Upper lobe of right lung (tissue), 1 donor: ENCODE measurements around the gene TMX4. TPM values are rescaled to one million over a fixed set of nuclear protein-coding genes. Genes with fewer than 3 reads are reported as not detected.
"Not testable (repeated sequence)": the region's sequence is repeated elsewhere in the genome, so short reads cannot be mapped to it uniquely, and the experiment has no call there.

Experiments
- ATAC-seq: fragments of 200-7000 bp; cut with Tn5 transposase; one replicate; pipeline ENCODE4 v1.9.1; 2020; ENCODE audit warnings: mild to moderate bottlenecking, moderate library complexity
- DNase-seq: peaks from one replicate; pipeline ENCODE4 v3.0.0-alpha.2; 2020
- H3K27ac ChIP-seq: fragments of 200-600 bp; one replicate; pipeline ENCODE4 v1.8.0; 2022
- H3K27me3 ChIP-seq: fragments of 200-600 bp; one replicate; pipeline ENCODE4 v1.8.0; 2022; ENCODE audit warnings: mild to moderate bottlenecking
- H3K36me3 ChIP-seq: fragments of 200-600 bp; one replicate; pipeline ENCODE4 v1.8.0; 2022
- H3K4me1 ChIP-seq: fragments of 200-600 bp; one replicate; pipeline ENCODE4 v1.8.0; 2022
- H3K4me3 ChIP-seq: fragments of 200-600 bp; one replicate; pipeline ENCODE4 v1.8.0; 2022; ENCODE audit warnings: mild to moderate bottlenecking
- H3K9me3 ChIP-seq: fragments of 200-600 bp; one replicate; pipeline ENCODE4 v1.8.0; 2022
- intact Hi-C: fragments of 100-400 bp; cut with DNase I; formaldehyde crosslinking; loops from one replicate; pipeline ENCODE4 v1.11.0; 2022
- total RNA-seq: library from RNA; stranded (reverse); fragmentation: NEBNext Ultra II Directional; extraction: Animal tissue kit (Norgen Biotek cat#: 25700); gene quantifications from one replicate; pipeline ENCODE4 v1.2.1, GENCODE V29; 2021
- TF ChIP-seq, protein P1 (sequence below): fragments of 200-600 bp; IDR thresholded peaks from one replicate; pipeline ENCODE4 v1.8.0; 2022; ENCODE audit warnings: antibody characterized with exemption
- donor health status: DM: no; HTN: yes; CAD: no; lungs with severe emphysema.

Gene TMX4
- total RNA-seq, 1 donor from 2014 or later, result 45.0 TPM

DNA sequence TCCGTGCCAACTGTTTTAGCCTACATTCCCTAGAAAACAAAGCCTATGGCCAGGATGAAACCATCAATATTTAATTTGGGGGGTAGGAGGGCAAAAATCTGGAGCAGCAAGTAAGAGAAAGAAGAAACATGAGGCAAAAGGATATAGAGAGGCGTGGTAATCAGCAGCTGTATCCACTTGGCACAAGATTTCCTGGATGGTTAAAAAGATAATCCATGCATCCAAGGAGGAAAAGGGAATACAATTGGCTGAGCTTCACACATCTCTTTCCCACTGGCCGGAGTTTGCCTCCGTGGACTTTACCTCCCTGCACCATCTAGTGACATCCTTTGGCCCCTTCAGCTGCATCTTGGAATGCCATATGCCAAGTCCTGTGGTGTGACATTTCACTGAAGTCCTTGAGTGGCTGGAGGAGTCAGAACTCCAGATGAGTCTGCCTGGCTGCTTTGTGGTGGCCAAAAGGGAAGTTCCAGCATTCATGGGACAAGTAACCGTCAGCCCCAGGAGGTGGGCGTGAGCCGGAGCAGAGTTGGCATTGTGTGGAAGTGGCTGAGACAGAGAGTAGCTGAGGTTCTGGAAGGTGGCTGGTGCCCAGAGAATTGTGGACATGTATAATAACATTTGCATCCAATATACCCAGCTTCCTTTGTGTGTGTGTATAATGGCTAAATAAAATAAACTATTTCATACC is 13.7 kb upstream of the TMX4 start:
- intact Hi-C loops, result no loop called here
- Histone ChIP-seq H3K9me3 (no peaks in the 10 kb centered on the region), H3K4me1 (no peaks in the 10 kb centered on the region), H3K4me3 (no peak overlapping the region), H3K36me3 (no peaks in the 10 kb centered on the region), H3K27me3 (no peaks in the 10 kb centered on the region), H3K27ac (no peak overlapping the region)
- ATAC-seq, result peak; percentile 86
- TF ChIP-seq, protein P1, sequence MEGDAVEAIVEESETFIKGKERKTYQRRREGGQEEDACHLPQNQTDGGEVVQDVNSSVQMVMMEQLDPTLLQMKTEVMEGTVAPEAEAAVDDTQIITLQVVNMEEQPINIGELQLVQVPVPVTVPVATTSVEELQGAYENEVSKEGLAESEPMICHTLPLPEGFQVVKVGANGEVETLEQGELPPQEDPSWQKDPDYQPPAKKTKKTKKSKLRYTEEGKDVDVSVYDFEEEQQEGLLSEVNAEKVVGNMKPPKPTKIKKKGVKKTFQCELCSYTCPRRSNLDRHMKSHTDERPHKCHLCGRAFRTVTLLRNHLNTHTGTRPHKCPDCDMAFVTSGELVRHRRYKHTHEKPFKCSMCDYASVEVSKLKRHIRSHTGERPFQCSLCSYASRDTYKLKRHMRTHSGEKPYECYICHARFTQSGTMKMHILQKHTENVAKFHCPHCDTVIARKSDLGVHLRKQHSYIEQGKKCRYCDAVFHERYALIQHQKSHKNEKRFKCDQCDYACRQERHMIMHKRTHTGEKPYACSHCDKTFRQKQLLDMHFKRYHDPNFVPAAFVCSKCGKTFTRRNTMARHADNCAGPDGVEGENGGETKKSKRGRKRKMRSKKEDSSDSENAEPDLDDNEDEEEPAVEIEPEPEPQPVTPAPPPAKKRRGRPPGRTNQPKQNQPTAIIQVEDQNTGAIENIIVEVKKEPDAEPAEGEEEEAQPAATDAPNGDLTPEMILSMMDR, result no peak
- DNase-seq, result peak; percentile 73

DNA sequence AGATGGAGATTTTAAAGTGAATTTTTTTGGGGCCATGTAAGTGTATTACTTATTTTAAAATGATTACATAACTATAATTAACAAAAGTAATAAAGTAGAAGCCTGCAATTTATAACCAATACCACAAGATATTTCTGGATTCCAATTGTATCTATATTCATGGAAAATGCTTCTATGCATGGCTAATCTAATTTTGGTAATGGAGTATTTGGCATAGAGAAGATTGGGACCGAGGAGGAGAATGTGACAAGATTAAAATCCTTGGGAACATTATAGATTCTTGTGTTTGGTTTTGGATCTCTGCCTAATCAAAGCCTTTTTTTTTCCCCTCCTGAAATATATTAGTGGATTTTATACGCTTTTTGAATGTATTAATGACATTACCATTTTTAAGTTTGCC is 12.9 kb upstream of the TMX4 start:
- Histone ChIP-seq H3K36me3 (no peaks in the 10 kb centered on the region), H3K27me3 (no peaks in the 10 kb centered on the region), H3K4me1 (no peaks in the 10 kb centered on the region), H3K27ac (no peak overlapping the region), H3K4me3 (no peak overlapping the region), H3K9me3 (no peaks in the 10 kb centered on the region)
- ATAC-seq, result no peak
- no peak for DNase-seq
- intact Hi-C loops, result no loop called here
- TF ChIP-seq, protein P1, result no peak

DNA sequence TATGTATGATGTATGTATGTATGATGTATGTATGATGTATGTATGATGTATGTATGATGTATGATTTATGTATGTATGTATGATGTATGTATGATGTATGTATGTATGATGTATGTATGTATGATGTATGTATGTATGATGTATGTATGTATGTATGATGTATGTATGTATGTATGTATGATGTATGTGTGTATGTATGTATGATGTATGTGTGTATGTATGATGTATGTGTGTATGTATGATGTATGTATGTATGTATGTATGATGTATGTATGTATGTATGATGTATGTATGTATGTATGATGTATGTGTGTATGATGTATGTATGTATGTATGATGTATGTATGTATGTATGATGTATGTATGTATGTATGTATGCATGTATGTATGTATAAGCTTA is 12.0 kb upstream of the TMX4 start:
- H3K4me3 ChIP-seq, H3K27me3 ChIP-seq, DNase-seq, intact Hi-C loops, H3K4me1 ChIP-seq, ATAC-seq, H3K9me3 ChIP-seq, H3K27ac ChIP-seq, H3K36me3 ChIP-seq: not testable (repeated sequence)

DNA sequence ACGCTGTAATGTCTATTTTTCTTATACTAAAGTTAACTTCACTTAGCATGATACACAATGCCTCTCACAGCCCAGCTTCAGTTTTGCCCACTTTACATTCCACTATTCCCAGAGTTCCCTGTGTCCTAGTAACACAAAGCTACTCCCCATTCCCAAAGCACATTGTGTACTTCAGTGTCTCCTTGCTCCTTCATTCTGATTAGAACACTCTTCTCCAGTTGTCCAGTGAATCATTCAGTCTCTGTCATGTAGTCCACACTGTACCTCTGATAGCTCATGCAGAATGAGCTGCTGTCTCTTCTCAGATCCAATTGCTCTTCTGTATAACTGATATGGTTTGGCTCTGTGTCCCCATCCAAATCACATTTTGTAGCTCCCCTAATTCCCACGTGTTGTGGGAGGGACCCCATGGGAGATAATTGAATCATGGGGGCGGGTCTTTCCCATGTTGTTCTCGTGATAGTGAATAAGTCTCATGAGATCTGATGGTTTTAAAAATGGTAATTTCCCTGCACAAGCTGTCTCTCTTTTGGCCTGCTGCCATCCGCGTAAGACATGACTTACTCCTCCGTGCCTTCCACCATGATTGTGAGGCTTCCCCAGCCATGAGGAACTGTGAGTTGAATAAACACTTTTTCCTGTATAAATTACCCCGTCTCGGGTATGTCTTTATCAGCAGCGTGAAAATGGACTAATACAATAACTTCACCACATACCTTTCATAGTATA is 2.1 kb upstream of the TMX4 start:
- H3K36me3 ChIP-seq, result no peaks in the 10 kb centered on the region
- H3K9me3 ChIP-seq, result no peaks in the 10 kb centered on the region
- ATAC-seq (no peak), DNase-seq (no peak)
- intact Hi-C loops, result no loop called here
- no peak overlapping the region for H3K4me3 ChIP-seq
- peaks cover 8% of the 10 kb centered on the region for H3K4me1 ChIP-seq
- TF ChIP-seq, protein P1, result no peak
- no peak overlapping the region for H3K27ac ChIP-seq
- H3K27me3 ChIP-seq, result no peaks in the 10 kb centered on the region

DNA sequence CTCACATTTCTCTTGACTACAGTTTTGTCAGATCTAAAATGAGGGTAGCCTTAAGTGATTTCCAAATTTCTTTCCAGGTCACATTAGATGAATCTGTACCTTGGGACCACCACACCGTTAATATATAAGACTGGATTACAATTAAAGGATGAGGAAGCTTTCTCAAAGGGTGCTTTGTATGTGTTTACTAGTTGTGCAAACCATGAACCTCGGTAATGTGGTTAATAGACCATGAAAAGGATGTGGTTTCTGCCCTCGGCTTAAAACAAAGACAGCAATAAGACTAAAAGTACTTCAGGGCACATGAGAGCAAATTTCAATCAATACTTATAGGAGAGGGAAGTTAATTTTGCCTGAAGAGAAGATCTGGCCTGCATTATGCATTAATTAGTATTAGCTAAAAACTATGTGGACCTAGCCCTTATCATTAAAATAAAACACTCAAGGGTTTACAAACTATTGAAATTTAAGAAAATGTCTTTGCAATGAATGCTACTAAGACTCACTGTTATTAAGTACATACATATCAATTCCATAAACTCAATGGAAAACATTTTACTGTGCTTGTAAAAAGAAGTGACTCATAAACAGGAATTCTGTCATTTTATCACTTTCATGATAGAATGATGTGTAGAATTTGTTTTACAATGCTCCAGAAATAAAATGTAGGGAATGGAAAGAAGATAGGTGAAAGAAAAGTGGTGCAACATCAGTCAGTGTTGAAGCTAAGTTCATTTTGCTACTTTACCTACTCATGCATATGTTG is 936 bp upstream of the TMX4 start:
- H3K36me3 ChIP-seq, result no peaks in the 10 kb centered on the region
- H3K27me3 ChIP-seq, result no peaks in the 10 kb centered on the region
- no peak for ATAC-seq
- DNase-seq, result no peak
- no peaks in the 10 kb centered on the region for H3K9me3 ChIP-seq
- H3K27ac ChIP-seq, result peak overlapping the region; percentile 97
- intact Hi-C loops, result no loop called here
- TF ChIP-seq, protein P1, result no peak
- peak overlapping the region; percentile 90 for H3K4me3 ChIP-seq
- H3K4me1 ChIP-seq, result peaks cover 8% of the 10 kb centered on the region

DNA sequence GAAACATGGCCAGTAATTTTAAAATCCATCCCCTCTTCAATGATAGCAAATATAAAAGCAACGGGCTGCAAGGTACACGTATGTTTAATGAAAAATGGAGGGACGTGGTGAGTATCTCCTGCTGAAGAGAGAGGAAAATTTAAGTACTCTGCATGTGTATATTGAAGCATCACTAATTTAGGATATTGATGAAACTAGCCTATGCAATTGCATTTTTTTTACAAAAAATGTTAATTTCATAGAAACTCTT is 362 bp upstream of the TMX4 start:
- H3K9me3 ChIP-seq, result no peaks in the 10 kb centered on the region
- TF ChIP-seq, protein P1, result no peak
- no peaks in the 10 kb centered on the region for H3K36me3 ChIP-seq
- no peak for ATAC-seq
- peak overlapping the region; percentile 90 for H3K4me3 ChIP-seq
- DNase-seq, result no peak
- H3K27ac ChIP-seq, result peak overlapping the region; percentile 97
- intact Hi-C loops, result no loop called here
- peaks cover 8% of the 10 kb centered on the region for H3K4me1 ChIP-seq
- no peaks in the 10 kb centered on the region for H3K27me3 ChIP-seq
